ENCODE results near the gene ENOX2.

- TF ChIP-seq, protein P1, sequence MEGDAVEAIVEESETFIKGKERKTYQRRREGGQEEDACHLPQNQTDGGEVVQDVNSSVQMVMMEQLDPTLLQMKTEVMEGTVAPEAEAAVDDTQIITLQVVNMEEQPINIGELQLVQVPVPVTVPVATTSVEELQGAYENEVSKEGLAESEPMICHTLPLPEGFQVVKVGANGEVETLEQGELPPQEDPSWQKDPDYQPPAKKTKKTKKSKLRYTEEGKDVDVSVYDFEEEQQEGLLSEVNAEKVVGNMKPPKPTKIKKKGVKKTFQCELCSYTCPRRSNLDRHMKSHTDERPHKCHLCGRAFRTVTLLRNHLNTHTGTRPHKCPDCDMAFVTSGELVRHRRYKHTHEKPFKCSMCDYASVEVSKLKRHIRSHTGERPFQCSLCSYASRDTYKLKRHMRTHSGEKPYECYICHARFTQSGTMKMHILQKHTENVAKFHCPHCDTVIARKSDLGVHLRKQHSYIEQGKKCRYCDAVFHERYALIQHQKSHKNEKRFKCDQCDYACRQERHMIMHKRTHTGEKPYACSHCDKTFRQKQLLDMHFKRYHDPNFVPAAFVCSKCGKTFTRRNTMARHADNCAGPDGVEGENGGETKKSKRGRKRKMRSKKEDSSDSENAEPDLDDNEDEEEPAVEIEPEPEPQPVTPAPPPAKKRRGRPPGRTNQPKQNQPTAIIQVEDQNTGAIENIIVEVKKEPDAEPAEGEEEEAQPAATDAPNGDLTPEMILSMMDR (IDR thresholded peaks at IDR 0.05 in 2 of 3, conservative IDR thresholded peaks at IDR 0.05 in 1 of 3; ENCODE audit: borderline replicate concordance in 1 of 3, insufficient read depth in 1 of 3, low read depth in 2 of 3, low read length in 2 of 3), result no peak
- no peak for TF ChIP-seq YY1 (IDR thresholded peaks at IDR 0.05; ENCODE audit: extremely low read depth, insufficient replicate concordance, low read depth, low read length)
These were observed 308.5 kb downstream of the ENOX2 start for GRCh38 chrX:130594453-130594916.

Data from HCT116 (cell line).